ENCODE data around the gene TRIM46.
A peak's percentile ranks its signal among the peaks of the same experiment; 100 is the strongest.

The TRIM46 gene, protein sequence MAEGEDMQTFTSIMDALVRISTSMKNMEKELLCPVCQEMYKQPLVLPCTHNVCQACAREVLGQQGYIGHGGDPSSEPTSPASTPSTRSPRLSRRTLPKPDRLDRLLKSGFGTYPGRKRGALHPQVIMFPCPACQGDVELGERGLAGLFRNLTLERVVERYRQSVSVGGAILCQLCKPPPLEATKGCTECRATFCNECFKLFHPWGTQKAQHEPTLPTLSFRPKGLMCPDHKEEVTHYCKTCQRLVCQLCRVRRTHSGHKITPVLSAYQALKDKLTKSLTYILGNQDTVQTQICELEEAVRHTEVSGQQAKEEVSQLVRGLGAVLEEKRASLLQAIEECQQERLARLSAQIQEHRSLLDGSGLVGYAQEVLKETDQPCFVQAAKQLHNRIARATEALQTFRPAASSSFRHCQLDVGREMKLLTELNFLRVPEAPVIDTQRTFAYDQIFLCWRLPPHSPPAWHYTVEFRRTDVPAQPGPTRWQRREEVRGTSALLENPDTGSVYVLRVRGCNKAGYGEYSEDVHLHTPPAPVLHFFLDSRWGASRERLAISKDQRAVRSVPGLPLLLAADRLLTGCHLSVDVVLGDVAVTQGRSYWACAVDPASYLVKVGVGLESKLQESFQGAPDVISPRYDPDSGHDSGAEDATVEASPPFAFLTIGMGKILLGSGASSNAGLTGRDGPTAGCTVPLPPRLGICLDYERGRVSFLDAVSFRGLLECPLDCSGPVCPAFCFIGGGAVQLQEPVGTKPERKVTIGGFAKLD

DNA sequence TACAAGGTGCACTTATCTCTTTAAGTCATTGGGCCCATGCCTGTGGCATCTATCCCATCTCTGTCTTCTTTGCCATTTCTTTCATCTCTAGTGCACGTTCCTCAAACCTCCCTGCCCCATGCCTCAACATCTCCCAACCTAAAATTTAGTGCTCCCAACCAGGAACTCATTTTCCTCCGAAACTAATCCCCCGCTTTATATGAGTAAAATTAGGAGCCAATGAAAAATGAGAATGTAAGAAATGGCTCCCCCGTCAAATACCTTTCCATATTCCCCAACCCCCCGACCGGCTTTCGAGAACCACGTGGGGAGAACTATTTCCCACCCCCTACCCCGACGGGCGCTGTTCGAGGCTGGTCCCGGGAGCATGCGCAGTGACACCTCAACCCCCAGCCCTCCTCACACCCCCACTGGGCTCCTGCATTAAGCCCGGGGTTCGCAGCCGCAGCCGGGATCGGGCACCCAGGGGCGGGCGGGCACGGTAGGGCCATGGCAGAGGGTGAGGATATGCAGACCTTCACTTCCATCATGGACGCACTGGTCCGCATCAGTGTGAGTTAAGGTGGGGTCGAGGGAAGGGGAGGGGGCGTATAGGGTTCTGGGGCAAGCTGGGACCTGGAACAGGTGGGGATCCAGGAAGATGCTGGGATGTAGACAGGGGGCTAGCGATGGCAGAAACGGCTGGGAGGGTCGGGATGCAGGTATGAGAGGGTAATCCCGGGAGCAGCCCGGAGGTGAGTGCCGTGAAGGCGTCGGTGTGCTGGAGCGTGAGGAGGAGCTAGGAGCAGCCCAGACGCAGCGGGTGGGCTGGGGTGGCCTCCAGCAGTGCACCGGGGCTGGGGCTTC is at the start of gene TRIM46:
TSS of gene TRIM46 (plus strand) at position 372 of the 846 bp plus-strand sequence. CDS start at position 490, 118 bp downstream.
- DNase-seq, result peak; percentile 49
- H3K27me3 ChIP-seq (replicated peaks), result no peaks in the 10 kb centered on the region
- peak within 1 kb of the TSS; percentile 96 for H3K4me3 ChIP-seq (ENCODE audit: low read depth, low read length)
- in situ Hi-C loops (cut with HindIII; ENCODE audit: low pct_ligation_motif_present, low sequenced_read_pairs), result no loop called here
- H3K27ac ChIP-seq, result peak within 1 kb of the TSS; percentile 90
- H3K36me3 ChIP-seq (replicated peaks), result peaks cover 23% of the 10 kb centered on the region
- no peak for TF ChIP-seq CTCF (IDR thresholded peaks at IDR 0.05; ENCODE audit: low read depth, low read length, missing control alignments)

- no peak overlapping the region for H3K27ac ChIP-seq
- H3K4me3 ChIP-seq (ENCODE audit: low read depth, low read length), result no peak overlapping the region
- peaks cover 40% of the 10 kb centered on the region for H3K27me3 ChIP-seq (replicated peaks)
- peak; percentile 52 for DNase-seq
- in situ Hi-C loops (cut with HindIII; ENCODE audit: low pct_ligation_motif_present, low sequenced_read_pairs), result no loop called here
- no peak for TF ChIP-seq CTCF (IDR thresholded peaks at IDR 0.05; ENCODE audit: low read depth, low read length, missing control alignments)
- H3K36me3 ChIP-seq (replicated peaks), result no peaks in the 10 kb centered on the region
Observed at GRCh38 chr1:155124503-155125463, 48.9 kb upstream of the TRIM46 start.

DNA sequence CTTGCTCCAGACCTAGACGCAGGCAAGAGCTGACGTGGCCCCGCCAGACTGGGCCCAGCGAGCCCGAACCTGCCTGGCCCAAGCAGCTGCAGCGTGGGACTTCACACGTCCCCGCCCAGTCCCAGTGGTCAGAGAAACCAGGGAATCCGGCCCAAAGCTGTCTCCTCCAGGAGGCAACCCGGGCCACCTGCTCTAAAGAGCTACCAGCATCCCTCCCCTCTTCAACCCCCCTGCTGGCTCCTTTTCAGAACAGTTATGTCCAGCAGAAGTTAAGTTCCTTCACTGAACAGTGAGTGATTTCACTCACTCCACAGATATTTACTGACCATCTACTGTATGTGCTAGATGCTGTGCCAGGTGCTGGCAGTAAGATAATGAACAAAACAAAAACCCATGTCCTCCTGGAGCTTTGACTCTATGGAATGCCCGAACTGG is 48.1 kb upstream of the TRIM46 start:
- Histone ChIP-seq H3K27me3 (replicated peaks) (peaks cover 33% of the 10 kb centered on the region), H3K27ac (no peak overlapping the region), H3K36me3 (replicated peaks) (no peaks in the 10 kb centered on the region), H3K4me3 (ENCODE audit: low read depth, low read length) (no peak overlapping the region)
- DNase-seq, result no peak
- TF ChIP-seq CTCF (IDR thresholded peaks at IDR 0.05; ENCODE audit: low read depth, low read length, missing control alignments), result no peak
- in situ Hi-C loops (cut with HindIII; ENCODE audit: low pct_ligation_motif_present, low sequenced_read_pairs), result no loop called here

DNA sequence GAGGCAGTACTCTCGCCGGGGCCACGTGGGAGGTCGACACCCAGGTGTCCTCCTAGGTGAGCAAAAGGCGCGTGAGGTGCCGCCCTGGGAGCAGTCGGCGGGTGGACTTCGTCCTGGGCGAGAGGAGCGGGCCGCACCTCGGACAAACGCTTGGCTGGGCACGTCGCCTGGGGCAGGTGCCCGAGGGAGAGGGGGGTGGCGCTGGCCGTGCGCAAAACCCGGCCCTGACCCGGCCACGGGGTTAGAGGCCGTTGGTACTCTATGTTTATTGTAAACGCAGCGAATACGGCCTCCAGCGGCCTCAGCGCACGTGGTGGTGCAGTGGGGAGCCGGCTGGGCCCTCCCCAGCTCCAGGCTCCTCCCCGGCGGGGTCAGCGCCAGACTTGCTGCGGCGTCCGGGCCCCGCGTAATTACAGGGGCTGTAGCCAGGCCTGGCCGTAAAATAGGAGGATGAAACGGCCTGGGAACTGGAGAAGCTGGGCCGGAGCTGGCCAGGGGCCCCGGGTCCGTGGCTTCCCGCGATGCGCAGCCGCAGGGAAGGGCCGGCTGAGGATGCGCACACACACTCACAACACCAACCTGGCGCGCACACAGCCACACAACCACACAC is 47.6 kb upstream of the TRIM46 start:
- Histone ChIP-seq H3K36me3 (replicated peaks) (no peaks in the 10 kb centered on the region), H3K27ac (no peak overlapping the region), H3K27me3 (replicated peaks) (peaks cover 31% of the 10 kb centered on the region), H3K4me3 (ENCODE audit: low read depth, low read length) (peak overlapping the region; percentile 44)
- DNase-seq, result no peak
- TF ChIP-seq CTCF (IDR thresholded peaks at IDR 0.05; ENCODE audit: low read depth, low read length, missing control alignments), result no peak
- in situ Hi-C loops (cut with HindIII; ENCODE audit: low pct_ligation_motif_present, low sequenced_read_pairs), result no loop called here
